Stimulated activated CD8-positive, alpha-beta memory T cell treated with anti-CD3 and anti-CD28 coated beads, Interleukin-15, amount 100 ng/mL, for 48 hours (primary cell): ENCODE data around the gene GRHL1.

Experiments
- DNase-seq, 2 donors: peaks; one replicate each; pipeline ENCODE4 v3.0.0-alpha.2; 2020; ENCODE audit warnings: low read depth in 2 of 2

The GRHL1 gene

DNA sequence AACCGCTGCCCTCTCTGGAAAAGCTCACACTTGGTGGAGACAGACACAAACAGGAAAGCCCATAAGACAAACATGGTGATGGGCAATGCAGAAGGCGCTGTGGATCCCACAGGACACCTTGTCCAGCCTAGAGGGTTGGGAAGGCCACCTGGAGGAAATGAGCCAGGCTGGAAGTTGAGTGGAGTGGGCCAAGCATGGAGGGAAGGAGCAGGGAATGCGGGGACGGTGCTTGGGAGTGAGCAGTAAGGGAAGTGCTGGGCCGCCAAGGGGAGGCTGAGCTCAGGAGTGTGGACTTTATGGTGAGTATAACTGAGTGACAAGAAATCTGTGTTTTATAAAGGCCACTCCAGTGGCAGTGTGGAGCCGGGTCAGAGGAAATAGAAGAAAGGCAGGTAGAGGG, 2.8 kb upstream of the GRHL1 start:
- DNase-seq, result no peak

DNA sequence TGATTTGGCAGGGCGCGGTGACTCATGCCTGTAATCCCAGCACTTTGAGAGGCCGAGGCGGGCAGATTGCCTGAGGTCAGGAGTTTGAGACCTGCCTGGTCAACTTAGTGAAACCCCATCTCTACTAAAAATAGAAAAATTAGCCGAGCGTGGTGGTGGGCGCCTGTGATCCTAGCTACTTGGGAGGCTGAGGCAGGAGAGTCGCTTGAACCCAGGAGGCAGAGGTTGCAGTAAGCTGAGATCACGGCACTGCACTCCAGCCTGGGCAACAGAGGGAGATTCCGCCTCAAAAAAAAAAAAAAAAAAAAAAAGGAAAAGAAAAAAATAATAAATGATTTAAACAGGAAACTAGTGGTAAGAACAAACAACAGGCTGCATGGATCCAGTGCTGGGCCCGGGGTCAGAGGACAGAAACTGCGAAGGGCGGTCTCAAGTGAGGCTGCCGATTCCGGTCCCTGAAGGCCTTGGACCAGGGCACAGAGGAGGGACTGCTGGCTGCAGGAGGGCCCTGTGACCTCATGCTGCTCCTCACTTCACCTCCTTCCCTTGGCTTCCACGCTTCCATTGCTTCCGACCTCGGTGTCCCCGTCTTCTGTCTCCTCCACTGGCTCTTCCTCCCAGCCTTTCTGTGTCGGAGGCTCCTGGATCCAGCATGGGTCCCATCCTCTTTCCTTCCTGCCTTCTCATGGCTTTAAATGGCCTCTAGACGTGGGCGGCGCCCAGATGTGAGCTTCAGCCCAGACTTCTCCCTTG, 2.1 kb upstream of the GRHL1 start:
- no peak for DNase-seq

DNA sequence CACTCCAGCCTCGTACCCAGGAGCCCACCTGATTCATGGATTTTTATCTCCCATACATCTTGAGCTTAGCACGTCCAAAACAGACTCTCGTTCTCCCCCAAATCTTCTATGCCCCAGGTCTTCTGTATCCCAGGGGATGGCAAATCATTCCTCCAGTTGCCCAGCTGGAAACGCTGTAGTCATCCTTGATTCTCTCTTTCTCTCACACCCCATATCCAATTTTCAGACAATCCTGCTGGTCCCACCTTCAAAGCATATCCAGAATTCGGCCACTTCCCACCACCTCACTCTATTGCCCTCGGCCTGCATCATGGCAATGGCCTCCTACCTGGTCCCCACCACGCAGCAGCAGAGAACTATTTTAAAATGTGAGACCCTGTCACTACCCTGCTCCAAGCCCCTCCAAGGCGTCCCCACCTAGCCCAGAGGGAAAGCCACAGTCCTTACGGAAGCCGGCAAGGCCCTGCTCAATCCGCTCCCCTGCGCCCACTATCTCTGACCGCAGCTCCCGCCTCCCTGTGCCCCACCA, 1.4 kb upstream of the GRHL1 start:
- no peak for DNase-seq

DNA sequence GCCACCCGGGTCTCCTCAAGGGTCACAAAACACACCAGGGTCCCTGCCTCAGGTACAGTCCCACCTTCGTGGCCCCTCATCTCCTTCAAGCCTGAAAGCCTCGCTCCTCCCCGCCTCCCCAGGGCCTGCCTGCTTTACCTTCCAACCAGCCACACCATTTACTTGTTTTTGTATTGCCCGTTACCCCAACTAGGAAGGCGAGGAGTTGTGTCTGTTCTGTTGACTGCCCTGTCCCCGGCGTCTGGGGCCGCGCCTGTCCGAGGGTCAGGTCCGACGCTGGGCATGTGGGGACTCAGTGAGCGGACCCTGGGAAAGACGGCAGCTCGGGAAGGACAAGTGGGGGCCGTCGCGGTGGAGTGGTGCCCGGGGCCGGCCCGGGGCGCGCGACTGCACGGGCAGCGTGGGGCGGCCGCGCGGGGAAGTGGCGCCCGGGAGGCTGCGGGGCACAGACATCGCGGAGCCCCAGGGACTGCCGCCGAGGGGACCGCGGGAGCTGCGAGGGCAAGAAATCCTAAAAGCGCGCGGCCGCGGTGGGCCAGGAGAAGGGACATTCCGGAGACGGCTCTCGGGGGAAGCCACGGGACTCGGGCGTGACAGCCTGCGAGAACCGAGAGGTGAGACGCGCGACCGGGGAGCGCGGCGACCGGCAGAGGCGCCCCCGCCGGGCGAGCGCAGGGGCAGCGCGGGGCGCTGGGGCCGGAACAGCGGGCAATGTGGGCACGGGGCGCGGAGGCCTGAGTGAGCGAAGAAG, 797 bp upstream of the GRHL1 start:
- DNase-seq, result peak; percentile 21 to 22

DNA sequence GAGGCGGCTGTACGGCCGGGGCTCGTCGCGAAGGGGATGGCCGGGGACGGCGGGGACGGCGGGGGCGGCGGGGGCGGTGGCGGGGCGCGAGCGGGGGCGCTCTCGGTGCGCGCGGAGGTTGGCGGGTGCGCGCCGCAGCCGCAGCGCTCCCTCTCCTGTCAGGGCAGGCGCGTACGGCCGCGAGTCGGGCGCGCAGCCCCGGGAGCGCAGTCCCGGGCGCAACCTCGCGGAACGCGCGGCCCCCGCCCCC, 296 bp upstream of the GRHL1 start:
- DNase-seq, result no peak

DNA sequence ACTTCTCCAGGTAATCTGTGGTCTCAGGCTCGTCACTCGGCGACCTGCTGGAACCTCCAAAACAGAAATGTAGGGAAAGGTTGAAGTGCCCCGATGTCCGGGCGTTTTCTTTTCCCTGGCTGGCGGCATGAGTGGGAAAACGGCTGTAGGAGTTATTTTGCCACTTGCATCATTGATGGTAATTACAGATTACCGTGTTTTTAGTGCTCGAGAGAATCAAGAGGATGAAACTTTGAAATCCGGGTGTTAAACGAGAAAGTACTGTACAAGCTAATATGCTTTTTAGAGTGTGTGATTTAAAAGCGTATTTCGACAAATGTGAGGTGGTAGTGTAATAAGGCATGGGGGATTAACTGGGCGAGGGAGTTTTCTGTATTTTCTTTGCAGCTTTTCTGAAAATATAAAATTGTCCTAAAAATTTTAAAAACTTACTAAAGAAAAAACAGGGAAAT, 819 bp downstream of the GRHL1 start:
- DNase-seq, result no peak

DNA sequence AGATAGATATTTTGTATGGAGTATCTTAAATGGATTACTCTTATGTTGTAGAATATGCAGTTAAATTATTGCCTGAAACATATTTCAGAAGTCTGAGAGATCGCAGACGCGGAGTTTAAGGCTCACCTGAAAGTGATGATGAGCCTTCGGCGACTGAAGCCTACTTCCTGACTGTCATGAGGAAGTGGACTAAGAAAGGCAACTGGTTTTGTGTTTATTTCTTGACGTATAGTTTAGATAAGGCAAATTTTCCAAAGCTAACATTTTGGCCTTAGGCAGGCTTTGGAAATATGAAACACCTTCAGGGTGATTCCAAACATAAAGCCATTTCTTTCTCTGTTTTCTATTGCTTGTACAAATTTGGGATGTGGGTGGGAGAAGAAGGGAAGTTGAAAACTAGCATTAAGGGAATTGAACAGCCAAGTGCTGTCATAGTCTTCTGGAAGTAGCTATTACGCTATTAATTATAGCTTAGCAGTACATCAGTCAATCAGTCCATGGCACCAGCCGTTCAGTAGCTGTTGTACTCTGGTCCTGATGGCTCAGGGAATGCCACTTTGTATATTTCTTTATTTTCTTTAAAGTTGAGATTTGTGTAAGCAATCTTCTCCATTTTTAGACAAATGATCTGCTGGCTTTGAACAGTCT, 1.5 kb downstream of the GRHL1 start:
- no peak for DNase-seq

DNA sequence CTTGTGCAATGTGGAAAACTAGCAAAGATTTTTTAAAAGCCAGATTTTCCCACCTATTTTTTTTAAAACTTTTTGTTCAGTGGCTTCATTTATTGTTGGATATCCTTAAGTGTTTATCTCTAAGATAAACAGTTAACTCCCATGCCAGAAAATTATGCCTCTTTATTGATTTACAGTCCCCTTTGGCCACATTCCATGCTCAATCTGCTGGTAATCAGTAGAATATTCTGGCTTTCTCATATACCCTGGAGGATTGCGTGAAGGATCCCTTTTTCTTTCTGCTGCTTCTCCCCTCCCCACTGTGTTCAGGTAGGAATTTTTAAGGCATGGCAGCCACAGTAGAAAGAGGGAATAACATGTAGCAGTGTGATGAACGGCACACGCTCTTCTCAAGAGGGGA, 2.6 kb downstream of the GRHL1 start:
- DNase-seq, result no peak

DNA sequence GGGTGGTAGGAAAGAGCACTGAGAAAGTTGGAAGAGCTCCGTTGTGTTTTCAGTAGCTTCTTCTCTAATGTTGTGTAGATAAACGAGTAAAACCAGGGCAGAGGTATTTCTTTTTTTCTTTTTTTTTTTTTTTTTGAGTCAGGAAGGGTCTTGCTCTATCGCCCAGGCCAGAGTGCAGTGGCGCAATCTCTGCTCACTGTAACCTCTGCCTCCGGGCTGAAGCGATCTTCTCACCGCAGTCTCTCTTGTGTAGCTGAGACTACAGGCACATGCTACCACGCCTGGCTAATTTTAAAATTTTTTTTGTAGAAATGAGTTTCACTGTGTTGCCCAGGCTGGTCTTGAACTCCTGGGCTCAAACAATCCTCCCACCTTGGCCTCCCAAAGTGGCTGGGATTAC, 6.6 kb downstream of the GRHL1 start:
- DNase-seq, result no peak

DNA sequence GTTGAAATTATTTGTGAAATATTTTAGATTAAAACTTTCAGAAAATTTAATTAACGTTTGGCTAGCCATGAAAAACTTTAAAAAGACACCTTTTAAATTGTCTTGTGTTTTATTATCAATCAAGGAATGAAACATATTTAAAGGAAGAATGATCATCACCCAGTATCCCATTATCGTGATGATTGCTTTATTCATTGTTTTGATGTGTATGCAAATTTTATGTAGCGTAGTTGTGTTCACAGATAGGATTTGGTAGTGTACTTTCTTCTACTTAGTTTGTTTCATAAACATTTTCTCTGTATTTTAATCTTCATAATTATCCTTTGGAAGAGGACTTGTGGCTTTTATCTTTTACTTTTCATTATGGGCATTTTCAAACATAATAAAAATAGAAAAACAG, 7.8 kb downstream of the GRHL1 start:
- no peak for DNase-seq

DNA sequence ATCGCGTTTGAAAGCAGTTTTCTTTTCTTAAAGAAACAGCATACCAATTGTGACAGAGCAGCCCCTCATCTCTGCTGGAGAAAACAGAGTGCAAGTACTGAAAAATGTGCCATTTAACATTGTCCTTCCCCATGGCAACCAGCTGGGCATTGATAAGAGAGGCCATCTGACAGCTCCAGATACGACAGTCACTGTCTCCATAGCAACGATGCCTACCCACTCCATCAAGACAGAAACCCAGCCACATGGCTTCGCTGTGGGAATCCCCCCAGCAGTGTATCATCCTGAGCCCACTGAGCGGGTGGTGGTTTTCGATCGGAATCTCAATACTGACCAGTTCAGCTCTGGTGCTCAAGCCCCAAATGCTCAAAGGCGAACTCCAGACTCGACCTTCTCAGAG, 9.5 kb downstream of the GRHL1 start:
- DNase-seq, result no peak

DNA sequence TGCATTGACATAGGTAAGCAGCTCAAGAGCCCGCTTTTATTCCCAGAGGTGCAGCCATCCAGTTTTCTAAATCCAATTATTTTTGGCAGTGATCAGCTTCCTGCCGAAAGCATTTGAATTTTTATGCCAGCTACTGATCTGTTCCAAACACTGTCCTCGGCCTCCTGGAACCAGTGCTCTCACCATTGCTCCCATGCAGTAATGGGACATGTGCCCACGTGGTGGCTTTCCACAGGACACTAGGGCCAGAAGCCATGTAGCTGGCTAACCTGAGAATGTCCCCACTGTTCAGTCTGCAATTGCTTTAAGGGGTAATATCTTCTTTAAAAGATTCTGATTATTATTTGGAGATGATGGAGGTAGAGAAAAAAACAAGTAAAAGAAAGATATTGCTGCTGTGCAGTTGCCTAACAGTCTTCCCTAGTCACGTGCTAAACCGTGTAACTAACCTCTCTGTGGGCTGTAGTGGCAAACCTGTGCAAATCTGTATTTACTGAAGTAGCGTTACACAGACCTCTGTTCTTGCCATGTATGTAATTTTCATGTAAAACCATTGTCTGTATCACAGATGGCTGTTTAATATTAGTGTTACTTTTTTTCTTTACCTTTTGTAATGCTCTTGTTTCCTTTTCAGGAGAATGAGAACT, 13.0 kb downstream of the GRHL1 start:
- no peak for DNase-seq

DNA sequence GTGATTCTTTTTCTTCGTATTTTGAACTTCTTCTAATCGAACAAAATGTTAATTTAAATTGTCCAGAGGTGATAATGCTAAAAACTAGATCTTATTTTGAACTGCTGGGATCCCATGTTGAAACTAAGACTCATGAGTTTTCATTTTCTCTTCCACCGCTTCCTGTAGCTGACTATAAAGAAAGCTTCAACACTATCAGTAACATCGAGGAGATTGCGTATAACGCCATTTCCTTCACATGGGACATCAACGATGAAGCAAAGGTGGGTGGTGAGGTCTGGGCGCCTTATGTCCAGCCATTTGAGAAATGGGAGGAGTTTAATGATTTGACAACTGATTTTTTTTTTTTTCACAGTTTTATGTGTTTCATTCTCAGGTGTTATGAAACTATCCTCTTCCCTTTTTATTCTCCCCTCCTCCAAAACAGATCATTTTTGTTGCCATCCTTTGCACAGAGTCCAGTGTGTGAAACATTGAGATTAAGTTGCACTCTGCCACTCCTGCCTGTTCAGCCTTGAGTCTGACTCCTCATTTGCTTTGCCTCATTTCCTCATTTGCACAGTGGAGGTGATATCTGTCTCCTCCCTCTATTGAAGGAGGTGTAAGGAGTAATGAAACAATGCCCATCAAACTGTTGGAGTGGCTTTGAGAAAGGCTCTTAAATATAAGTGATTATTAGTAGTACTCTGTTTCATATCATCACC, 13.8 kb downstream of the GRHL1 start:
- DNase-seq, result no peak

DNA sequence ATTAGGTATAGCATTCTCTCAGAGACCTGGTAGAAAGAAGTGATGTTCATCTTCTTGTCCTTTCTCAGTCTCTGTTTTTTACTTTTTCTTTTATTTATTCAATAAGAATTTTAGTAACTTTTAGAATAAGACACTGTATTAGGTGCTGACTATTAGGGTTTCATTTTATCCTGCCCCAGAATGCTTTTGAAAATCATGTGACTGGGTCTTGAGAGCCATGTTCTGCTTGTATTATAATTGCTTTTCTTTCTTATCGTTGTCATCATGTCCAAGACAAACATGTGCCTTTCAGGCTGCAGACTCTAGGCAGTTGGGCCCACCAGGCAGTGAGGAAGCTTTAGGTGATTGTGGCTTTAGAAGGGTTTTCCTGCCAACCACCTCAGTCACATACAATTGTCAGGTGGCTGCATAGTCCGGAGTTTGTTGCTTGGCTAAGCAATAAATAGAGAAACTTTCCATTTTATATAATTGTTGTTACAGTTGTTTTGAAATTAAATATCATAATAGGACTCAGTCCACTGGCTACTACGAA, 15.1 kb downstream of the GRHL1 start:
- DNase-seq, result no peak

DNA sequence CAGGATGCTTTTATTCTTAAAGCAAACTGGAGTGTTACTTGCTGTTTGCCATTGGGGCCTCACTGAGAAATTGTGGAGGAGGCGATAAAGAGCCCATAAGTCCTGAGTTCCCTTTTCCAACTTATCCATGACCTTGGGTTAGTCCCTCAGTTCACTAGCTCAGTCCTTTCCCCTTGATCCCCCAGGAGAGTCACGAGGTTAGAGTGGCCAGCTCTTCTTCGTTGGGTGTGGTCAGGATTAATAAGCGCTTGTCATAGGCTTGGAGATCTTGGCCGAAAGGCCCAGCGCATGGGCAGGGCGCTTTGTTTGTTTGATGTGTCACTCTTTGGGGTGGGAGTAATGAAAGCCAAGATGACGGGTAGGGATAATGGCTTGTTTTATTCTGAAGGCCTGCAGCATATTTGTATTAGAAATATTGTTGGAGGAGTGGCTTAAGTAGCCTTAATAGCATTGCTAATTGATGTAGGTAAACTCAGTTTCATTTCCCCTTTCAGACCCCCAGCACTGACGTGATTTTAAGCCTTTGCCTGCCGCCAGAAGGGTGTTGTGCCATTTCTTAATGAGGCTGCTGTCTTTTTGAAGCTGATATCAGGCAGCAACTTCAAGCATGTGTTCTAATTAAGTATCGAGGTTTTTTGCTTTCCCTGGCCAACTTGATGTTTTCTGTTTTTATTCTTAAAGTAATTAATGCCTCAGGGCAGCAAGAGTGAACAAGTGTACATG, 15.7 kb downstream of the GRHL1 start:
- no peak for DNase-seq

DNA sequence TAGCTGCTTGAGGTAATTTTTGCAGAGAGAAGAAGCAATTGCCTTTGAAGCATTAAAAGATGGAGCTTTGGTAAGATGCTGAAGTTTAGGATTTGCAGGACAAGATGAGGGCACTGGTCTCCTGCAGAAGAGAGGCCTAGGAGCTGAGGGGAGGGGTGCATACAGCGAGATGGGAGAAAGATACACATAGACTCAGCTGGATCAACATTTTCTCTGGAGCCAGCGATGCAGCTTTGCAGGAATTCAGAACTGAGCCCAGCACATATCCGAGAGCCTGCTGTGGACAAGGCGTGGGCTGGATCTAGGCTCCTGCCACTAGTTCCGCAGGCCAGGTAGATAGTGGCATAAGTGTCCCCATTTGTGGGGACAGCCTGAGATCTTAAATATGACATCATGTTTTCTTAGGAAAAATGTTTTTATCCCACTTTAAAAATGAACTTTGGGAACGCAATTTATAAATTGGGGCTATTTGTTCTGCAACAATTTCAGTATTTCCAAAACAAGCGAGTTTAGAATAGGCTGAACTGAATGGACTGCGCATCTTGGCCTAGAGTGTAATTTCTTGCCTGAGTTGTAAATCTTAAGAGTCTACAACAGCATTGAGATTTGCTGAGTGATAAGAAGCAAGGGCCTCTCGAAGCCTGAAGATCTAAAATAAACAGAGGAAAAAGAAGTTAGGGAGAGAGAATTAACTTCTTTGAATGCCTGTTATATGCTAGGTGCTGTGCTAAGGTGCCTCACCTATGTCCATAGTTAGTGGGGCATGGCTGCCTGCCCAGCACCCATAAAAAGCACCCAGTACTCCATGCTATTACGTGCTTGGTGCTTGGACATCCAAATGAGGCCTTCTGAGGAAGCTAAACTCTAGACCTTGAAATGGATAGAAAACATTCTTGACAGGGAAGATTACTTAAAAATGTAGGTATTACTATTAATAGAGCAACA, 17.3 kb downstream of the GRHL1 start:
- DNase-seq, result no peak

DNA sequence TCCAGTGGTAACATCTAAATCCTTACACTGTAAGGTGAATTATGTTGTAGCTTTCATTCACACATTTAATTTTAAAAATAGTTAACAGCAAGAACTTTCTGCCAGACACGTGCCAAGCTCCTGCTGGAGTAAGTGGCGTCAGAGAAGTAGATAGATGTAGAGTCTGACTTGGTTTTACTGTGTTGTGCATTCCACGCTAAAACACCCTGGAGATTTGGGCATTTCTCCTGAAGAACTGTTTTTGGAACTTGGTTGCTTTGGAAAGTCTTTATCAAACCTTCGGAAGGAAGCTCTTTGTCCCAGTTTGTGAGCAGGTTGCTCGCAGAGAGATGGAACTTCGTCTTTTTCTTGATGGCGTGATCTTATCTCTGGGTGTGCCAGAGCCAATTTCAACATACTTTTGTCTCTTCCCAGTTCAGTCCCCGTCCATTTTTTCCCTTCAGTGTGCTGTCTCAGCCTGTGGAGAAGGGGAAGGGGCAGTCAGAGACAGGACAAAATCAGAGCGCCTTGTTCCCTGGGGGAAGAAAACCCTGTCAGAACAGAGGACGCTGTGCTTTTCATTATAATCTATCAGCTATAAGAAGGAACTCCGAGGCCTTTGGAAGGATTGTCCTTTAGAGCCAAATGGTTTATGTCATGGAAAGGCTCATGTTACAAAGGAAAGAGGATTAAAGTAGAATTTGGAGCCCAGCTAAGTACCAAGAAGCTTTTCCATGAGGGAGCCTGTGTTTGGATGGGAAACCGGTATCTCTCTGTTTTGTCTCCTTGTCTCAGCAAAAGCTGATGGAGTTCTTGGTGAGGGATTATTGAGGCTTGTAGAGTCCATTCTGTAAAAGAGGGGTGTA, 18.9 kb downstream of the GRHL1 start:
- no peak for DNase-seq

DNA sequence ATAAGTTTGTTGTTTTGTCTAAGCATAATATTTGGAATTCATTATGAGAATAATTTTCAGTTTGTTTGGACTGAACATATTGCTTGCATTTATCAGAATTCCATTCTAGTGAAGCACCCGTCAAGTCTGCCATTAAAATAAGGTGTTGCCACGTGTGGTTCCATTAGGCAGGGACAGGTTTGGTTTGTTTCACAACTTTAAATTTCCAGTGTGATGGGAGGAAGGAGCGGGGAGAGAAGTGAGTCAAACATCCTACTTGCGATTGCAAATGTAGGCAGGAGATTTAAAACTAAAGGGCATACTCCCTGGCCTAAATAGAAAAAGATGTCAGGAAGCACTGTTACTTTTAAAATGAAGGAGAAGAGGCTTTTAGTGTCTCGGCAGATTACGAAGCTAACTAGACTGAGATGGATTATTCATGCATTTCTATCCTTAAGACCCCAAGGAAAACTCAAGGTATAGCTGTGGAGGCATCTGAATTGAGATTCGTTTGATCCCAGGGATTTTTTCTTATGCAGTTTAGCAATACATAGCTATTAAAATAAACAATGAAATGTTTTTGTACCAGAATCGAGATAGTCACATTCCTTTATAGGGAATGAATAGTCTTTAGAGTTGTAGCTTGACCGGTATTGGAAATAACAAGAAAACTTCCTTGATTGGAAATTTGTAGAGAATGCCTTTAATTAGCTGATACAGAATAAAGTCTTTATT, 19.8 kb downstream of the GRHL1 start:
- no peak for DNase-seq
